Loucy (cell line): ENCODE data around the gene TASP1.

Source experiments
- H2AFZ ChIP-seq: fragments of 200-600 bp; sonication (generic); 2 replicates; pipeline ENCODE4 v1.6.0; 2016; ENCODE audit warnings: antibody characterized with exemption, mild to moderate bottlenecking, low read length, moderate library complexity
- H3F3A ChIP-seq: fragments of 200-600 bp; 2 replicates; pipeline ENCODE4 v1.6.0; 2016; ENCODE audit warnings: antibody characterized with exemption, low read depth, mild to moderate bottlenecking
- H3K27me3 ChIP-seq: fragments of 200-600 bp; sonication (generic); 2 replicates; pipeline ENCODE4 v1.6.1; 2014; ENCODE audit warnings: low read length, mild to moderate bottlenecking; ENCODE audit not compliant: insufficient read depth, poor library complexity, severe bottlenecking
- H3K36me3 ChIP-seq: fragments of 200-600 bp; sonication (generic); 2 replicates; pipeline ENCODE4 v1.6.1; 2016; ENCODE audit warnings: low read length; ENCODE audit not compliant: insufficient read depth
- H3K4me1 ChIP-seq: fragments of 200-600 bp; sonication (generic); 2 replicates; pipeline ENCODE4 v1.5.1; 2014; ENCODE audit warnings: low read length, mild to moderate bottlenecking; ENCODE audit not compliant: insufficient read depth, poor library complexity, severe bottlenecking
- H3K4me2 ChIP-seq: fragments of 200-600 bp; sonication (generic); 2 replicates; pipeline ENCODE4 v1.6.0; 2014; ENCODE audit warnings: antibody characterized with exemption, low read length, low read depth, mild to moderate bottlenecking; ENCODE audit not compliant: poor library complexity, severe bottlenecking
- H3K4me3 ChIP-seq: fragments of 200-600 bp; sonication (generic); 2 replicates; pipeline ENCODE4 v1.5.1; 2014; ENCODE audit warnings: low read length, mild to moderate bottlenecking, mixed read lengths; ENCODE audit not compliant: poor library complexity, severe bottlenecking
- H3K79me2 ChIP-seq: fragments of 200-600 bp; sonication (generic); 2 replicates; pipeline ENCODE4 v1.6.1; 2014; ENCODE audit warnings: low read length; ENCODE audit not compliant: insufficient read depth
- H3K9ac ChIP-seq: fragments of 200-600 bp; sonication (generic); 2 replicates; pipeline ENCODE4 v1.6.0; 2014; ENCODE audit warnings: mild to moderate bottlenecking, low read depth, low read length, moderate library complexity; ENCODE audit not compliant: poor library complexity, severe bottlenecking
- H3K9me2 ChIP-seq: fragments of 200-600 bp; sonication (generic); replicated peaks from 2 replicates; pipeline ENCODE4 v1.6.1; 2016; ENCODE audit warnings: low read depth, low read length, mixed read lengths
- H3K9me3 ChIP-seq: fragments of 200-600 bp; sonication (generic); 2 replicates; pipeline ENCODE4 v1.6.1; 2014; ENCODE audit warnings: mild to moderate bottlenecking, antibody characterized with exemption, low read length, low read depth; ENCODE audit not compliant: insufficient read depth
- H4K20me1 ChIP-seq: fragments of 200-600 bp; sonication (generic); 2 replicates; pipeline ENCODE4 v1.6.0; 2014; ENCODE audit warnings: antibody characterized with exemption, low read length, mild to moderate bottlenecking; ENCODE audit not compliant: insufficient read depth, poor library complexity, severe bottlenecking
- CTCF ChIP-seq: fragments of 200-600 bp; sonication (generic); conservative IDR thresholded peaks from 2 replicates; pipeline ENCODE4 v1.5.1; 2014; ENCODE audit warnings: mild to moderate bottlenecking, antibody characterized with exemption, low read length
- EZH2phosphoT487 ChIP-seq: fragments of 200-600 bp; IDR thresholded peaks from 2 replicates; pipeline ENCODE4 v1.6.1; 2018; ENCODE audit warnings: antibody characterized with exemption, mild to moderate bottlenecking, moderate library complexity, borderline replicate concordance

Gene TASP1

GRCh38 chr20:13430346-13431002, 208.3 kb downstream of the TASP1 start:
- no peak overlapping the region for H3K9ac ChIP-seq
- no peak overlapping the region for H3K4me3 ChIP-seq
- H3K9me3 ChIP-seq: no peaks in the 10 kb centered on the region
- H3K27me3 ChIP-seq: no peaks in the 10 kb centered on the region
- H3F3A ChIP-seq: no peaks in the 10 kb centered on the region
- H3K36me3 ChIP-seq: peaks cover 7% of the 10 kb centered on the region; the same call in 1 of the 2 replicates
- no peak overlapping the region for H2AFZ ChIP-seq
- no peaks in the 10 kb centered on the region for H3K9me2 ChIP-seq
- TF ChIP-seq EZH2phosphoT487: no peak
- no peak for TF ChIP-seq CTCF
- no peaks in the 10 kb centered on the region for H3K79me2 ChIP-seq
- H3K4me1 ChIP-seq: peaks cover 18% of the 10 kb centered on the region
- H3K4me2 ChIP-seq: peak overlapping the region; percentile 45
- no peaks in the 10 kb centered on the region for H4K20me1 ChIP-seq

GRCh38 chr20:13428684-13429083, 210.0 kb downstream of the TASP1 start:
- Histone ChIP-seq H3K4me2 (no peak overlapping the region), H3K9me3 (no peaks in the 10 kb centered on the region)

GRCh38 chr20:13426870-13427269, 211.9 kb downstream of the TASP1 start:
- Histone ChIP-seq H2AFZ (no peak overlapping the region), H3K27me3 (no peaks in the 10 kb centered on the region), H3K9me2 (no peaks in the 10 kb centered on the region), H3K9me3 (no peaks in the 10 kb centered on the region), H3K4me1 (peaks cover 18% of the 10 kb centered on the region), H4K20me1 (no peaks in the 10 kb centered on the region), H3K79me2 (no peaks in the 10 kb centered on the region), H3K4me2 (peak overlapping the region; percentile 17), H3K9ac (no peak overlapping the region), H3K4me3 (no peak overlapping the region), H3K36me3 (no peaks in the 10 kb centered on the region), H3F3A (no peaks in the 10 kb centered on the region)
- no peak for TF ChIP-seq CTCF
- no peak for TF ChIP-seq EZH2phosphoT487

More at GRCh38 chr20:13428684-13429083, 210.0 kb downstream of the TASP1 start:
- H3K27me3 ChIP-seq: no peaks in the 10 kb centered on the region
- H3K36me3 ChIP-seq: no peaks in the 10 kb centered on the region
- peaks cover 18% of the 10 kb centered on the region for H3K4me1 ChIP-seq
- H3K9me2 ChIP-seq: no peaks in the 10 kb centered on the region
- H4K20me1 ChIP-seq: no peaks in the 10 kb centered on the region
- H3K4me3 ChIP-seq: no peak overlapping the region
- no peak overlapping the region for H2AFZ ChIP-seq
- no peaks in the 10 kb centered on the region for H3F3A ChIP-seq
- no peak overlapping the region for H3K9ac ChIP-seq
- H3K79me2 ChIP-seq: no peaks in the 10 kb centered on the region
- TF ChIP-seq CTCF: no peak
- no peak for TF ChIP-seq EZH2phosphoT487
